GM19025 (cell line): ENCODE measurements around the gene PDE11A.

Experiments used
- ATAC-seq: cut with Tn5 transposase; IDR thresholded peaks from one replicate; pipeline ENCODE4 v1.9.1; 2021; ENCODE audit warnings: mild to moderate bottlenecking, low read depth, moderate library complexity; ENCODE audit not compliant: unreplicated experiment

Gene PDE11A

GRCh38 chr2:177733322-177733855 lies 339.2 kb downstream of the PDE11A start:
- no peak for ATAC-seq

GRCh38 chr2:177731384-177731783 lies 341.2 kb downstream of the PDE11A start:
- no peak for ATAC-seq

- ATAC-seq, result no peak
These were observed 341.8 kb downstream of the PDE11A start for GRCh38 chr2:177730792-177731191.

GRCh38 chr2:177730363-177730762 lies 342.2 kb downstream of the PDE11A start:
- no peak for ATAC-seq

GRCh38 chr2:177728920-177729319 lies 343.7 kb downstream of the PDE11A start:
- no peak for ATAC-seq

- ATAC-seq, result no peak
These were observed 344.2 kb downstream of the PDE11A start for GRCh38 chr2:177728399-177728765.

GRCh38 chr2:177727577-177728398 lies 344.8 kb downstream of the PDE11A start:
- no peak for ATAC-seq

- ATAC-seq, result no peak
These were observed 345.6 kb downstream of the PDE11A start for GRCh38 chr2:177726931-177727348.

- no peak for ATAC-seq
These were observed 347.9 kb downstream of the PDE11A start for GRCh38 chr2:177724398-177725287.

GRCh38 chr2:177723235-177723634 lies 349.3 kb downstream of the PDE11A start:
- ATAC-seq, result no peak

GRCh38 chr2:177721818-177722567 lies 350.6 kb downstream of the PDE11A start:
- no peak for ATAC-seq

- ATAC-seq, result no peak
These were observed 351.5 kb downstream of the PDE11A start for GRCh38 chr2:177721087-177721486.

- no peak for ATAC-seq
These were observed 354.6 kb downstream of the PDE11A start for GRCh38 chr2:177717831-177718618.

- ATAC-seq, result no peak
These were observed 356.1 kb downstream of the PDE11A start for GRCh38 chr2:177716484-177716883.

- ATAC-seq, result no peak
These were observed 356.8 kb downstream of the PDE11A start for GRCh38 chr2:177715771-177716170.

- ATAC-seq, result no peak
These were observed 357.9 kb downstream of the PDE11A start for GRCh38 chr2:177714704-177715103.

GRCh38 chr2:177712462-177712861 lies 360.1 kb downstream of the PDE11A start:
- no peak for ATAC-seq

GRCh38 chr2:177711483-177712265 lies 360.9 kb downstream of the PDE11A start:
- no peak for ATAC-seq

- ATAC-seq, result no peak
These were observed 361.7 kb downstream of the PDE11A start for GRCh38 chr2:177710889-177711288.
